ENCODE results near the gene NPBWR2.
"Not testable (repeated sequence)": the region's sequence is repeated elsewhere in the genome, so short reads cannot be mapped to it uniquely, and the experiment has no call there.

Gene NPBWR2

GRCh38 chr20:64095455-64095854 is 11.9 kb downstream of the NPBWR2 start:
- Mint-ChIP-seq H3K4me3 (no peak overlapping the region), H3K4me1 (peaks cover 7% of the 10 kb centered on the region), H3K27me3 (no peaks in the 10 kb centered on the region), H3K9me3 (peaks cover 6% of the 10 kb centered on the region), H3K27ac (no peak overlapping the region), H3K36me3 (ENCODE audit: low read depth) (peaks cover 2% of the 10 kb centered on the region)
- no peak for DNase-seq
- no peak for ATAC-seq

- peaks cover 6% of the 10 kb centered on the region for H3K9me3 Mint-ChIP-seq
- H3K27ac Mint-ChIP-seq = no peak overlapping the region
- no peaks in the 10 kb centered on the region for H3K4me1 Mint-ChIP-seq
- H3K27me3 Mint-ChIP-seq = no peaks in the 10 kb centered on the region
- peaks cover 2% of the 10 kb centered on the region for H3K36me3 Mint-ChIP-seq (ENCODE audit: low read depth)
- no peak overlapping the region for H3K4me3 Mint-ChIP-seq
- no peak for ATAC-seq
- no peak for DNase-seq
Measured at GRCh38 chr20:64093013-64093503, 14.3 kb downstream of the NPBWR2 start.

- no peak for ATAC-seq
- Mint-ChIP-seq H3K36me3 (ENCODE audit: low read depth) (peaks cover 2% of the 10 kb centered on the region), H3K9me3 (peaks cover 6% of the 10 kb centered on the region), H3K27ac (no peak overlapping the region), H3K4me3 (no peak overlapping the region), H3K27me3 (no peaks in the 10 kb centered on the region), H3K4me1 (no peaks in the 10 kb centered on the region)
- no peak for DNase-seq
Measured at GRCh38 chr20:64092258-64093012, 14.9 kb downstream of the NPBWR2 start.

GRCh38 chr20:64091770-64092169 is 15.6 kb downstream of the NPBWR2 start:
- no peaks in the 10 kb centered on the region for H3K4me1 Mint-ChIP-seq
- ATAC-seq (no peak), DNase-seq (no peak)
- no peak overlapping the region for H3K4me3 Mint-ChIP-seq
- peaks cover under 1% of the 10 kb centered on the region for H3K36me3 Mint-ChIP-seq (ENCODE audit: low read depth)
- no peaks in the 10 kb centered on the region for H3K27me3 Mint-ChIP-seq
- H3K9me3 Mint-ChIP-seq = peaks cover 4% of the 10 kb centered on the region
- H3K27ac Mint-ChIP-seq = no peak overlapping the region

GRCh38 chr20:64091340-64091739 is 16.0 kb downstream of the NPBWR2 start:
- ATAC-seq (no peak), DNase-seq (no peak)
- Mint-ChIP-seq H3K36me3 (ENCODE audit: low read depth) (no peaks in the 10 kb centered on the region), H3K4me3 (no peak overlapping the region), H3K4me1 (no peaks in the 10 kb centered on the region), H3K27me3 (no peaks in the 10 kb centered on the region), H3K9me3 (no peaks in the 10 kb centered on the region), H3K27ac (no peak overlapping the region)

DNA sequence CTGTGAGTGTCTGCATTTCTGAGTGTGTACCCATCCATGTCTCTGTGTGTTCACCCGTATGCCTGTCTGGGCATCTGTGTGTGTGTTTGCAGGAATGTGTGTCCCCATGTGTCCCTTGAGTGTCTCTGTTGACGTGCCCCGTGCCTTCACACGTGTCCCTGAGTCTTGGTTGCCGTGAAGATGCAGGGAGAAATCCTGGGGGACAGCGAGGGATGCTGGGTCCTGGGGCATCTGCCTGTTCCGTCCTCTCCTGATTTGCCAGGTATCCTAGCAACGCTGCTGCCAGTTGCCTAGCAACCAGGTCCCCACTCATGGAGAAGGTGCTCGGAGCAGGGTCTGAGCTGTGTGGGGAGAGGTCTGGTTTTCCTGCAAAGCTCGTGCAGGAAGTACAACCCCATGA is 17.2 kb downstream of the NPBWR2 start:
- Mint-ChIP-seq H3K36me3 (ENCODE audit: low read depth) (no peaks in the 10 kb centered on the region), H3K9me3 (no peaks in the 10 kb centered on the region), H3K27me3 (peaks cover 5% of the 10 kb centered on the region), H3K4me3 (no peak overlapping the region), H3K27ac (no peak overlapping the region), H3K4me1 (no peaks in the 10 kb centered on the region)
- no peak for ATAC-seq
- DNase-seq = no peak

DNA sequence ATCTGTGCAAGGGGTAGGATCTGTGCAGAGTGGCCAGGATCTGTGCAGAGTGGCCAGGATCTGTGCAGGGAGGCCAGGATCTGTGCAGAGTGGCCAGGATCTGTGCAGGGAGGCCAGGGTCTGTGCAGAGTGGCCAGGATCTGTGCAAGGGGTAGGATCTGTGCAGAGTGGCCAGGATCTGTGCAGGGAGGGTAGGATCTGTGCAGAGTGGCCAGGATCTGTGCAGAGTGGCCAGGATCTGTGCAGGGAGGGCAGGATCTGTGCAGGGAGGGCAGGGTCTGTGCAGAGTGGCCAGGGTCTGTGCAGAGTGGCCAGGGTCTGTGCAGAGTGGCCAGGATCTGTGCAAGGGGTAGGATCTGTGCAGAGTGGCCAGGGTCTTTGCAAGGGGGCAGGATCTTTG is 18.8 kb downstream of the NPBWR2 start:
- DNase-seq; H3K9me3 Mint-ChIP-seq; ATAC-seq; H3K4me1 Mint-ChIP-seq; H3K4me3 Mint-ChIP-seq; H3K27ac Mint-ChIP-seq; H3K36me3 Mint-ChIP-seq (ENCODE audit: low read depth): not testable (repeated sequence)
- peaks cover 11% of the 10 kb centered on the region for H3K27me3 Mint-ChIP-seq

GRCh38 chr20:64087226-64087825 is 20.0 kb downstream of the NPBWR2 start:
- ATAC-seq; H3K27ac Mint-ChIP-seq; H3K36me3 Mint-ChIP-seq (ENCODE audit: low read depth); H3K4me3 Mint-ChIP-seq; DNase-seq; H3K9me3 Mint-ChIP-seq: not testable (repeated sequence)
- H3K4me1 Mint-ChIP-seq = peaks cover 12% of the 10 kb centered on the region
- peaks cover 11% of the 10 kb centered on the region for H3K27me3 Mint-ChIP-seq

DNA sequence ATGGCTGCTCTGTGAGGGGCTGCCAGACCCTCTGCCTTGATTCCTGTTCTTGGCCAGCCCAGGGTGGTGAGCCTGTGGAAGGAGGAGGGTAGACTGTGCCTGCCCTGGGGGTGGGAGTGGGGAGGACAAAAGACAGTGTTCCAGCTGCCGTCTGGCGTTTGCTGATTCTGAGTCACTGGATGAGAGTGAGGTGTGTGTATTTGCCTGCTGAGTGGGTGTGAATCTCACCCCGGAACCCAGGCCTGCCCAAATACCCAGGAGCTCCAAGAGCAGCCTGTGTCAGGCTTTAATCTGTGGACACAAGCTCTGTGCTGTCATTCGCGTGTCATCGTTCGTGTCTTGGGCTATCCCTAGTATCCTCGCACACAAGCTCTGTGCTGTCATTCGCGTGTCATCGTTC is 20.6 kb downstream of the NPBWR2 start:
- ATAC-seq = no peak
- Mint-ChIP-seq H3K4me3 (no peak overlapping the region), H3K27ac (no peak overlapping the region), H3K27me3 (peaks cover 16% of the 10 kb centered on the region), H3K9me3 (no peaks in the 10 kb centered on the region), H3K4me1 (peaks cover 15% of the 10 kb centered on the region), H3K36me3 (ENCODE audit: low read depth) (no peaks in the 10 kb centered on the region)
- no peak for DNase-seq

DNA sequence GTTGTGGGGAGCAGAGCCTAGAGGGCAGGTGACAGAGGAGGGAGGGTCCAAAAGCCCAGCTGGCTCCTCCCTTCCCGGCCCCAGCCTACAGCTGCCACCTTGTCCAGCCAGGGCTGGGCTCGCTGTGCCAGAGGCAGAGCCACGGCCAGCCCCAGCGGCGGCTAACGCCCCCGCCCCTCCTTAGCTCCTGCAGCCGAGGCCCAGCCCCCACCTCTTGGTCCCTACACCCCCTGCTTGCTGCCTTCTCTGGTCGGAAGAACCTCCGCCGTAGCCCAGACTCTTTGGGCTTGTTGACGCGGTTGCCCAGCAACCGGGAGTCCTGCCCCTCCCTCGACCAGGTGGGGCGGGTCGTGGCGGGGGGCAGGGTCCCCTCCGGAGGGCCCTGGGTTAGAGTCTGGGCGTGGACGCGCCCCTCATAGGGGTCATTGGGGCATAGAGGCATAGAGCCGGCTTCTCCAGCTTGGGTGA is 22.6 kb downstream of the NPBWR2 start:
- Mint-ChIP-seq H3K9me3 (no peaks in the 10 kb centered on the region), H3K4me1 (peaks cover 25% of the 10 kb centered on the region), H3K27ac (no peak overlapping the region), H3K36me3 (ENCODE audit: low read depth) (no peaks in the 10 kb centered on the region), H3K4me3 (peak overlapping the region; percentile 77), H3K27me3 (peaks cover 19% of the 10 kb centered on the region)
- ATAC-seq (no peak), DNase-seq (no peak)

DNA sequence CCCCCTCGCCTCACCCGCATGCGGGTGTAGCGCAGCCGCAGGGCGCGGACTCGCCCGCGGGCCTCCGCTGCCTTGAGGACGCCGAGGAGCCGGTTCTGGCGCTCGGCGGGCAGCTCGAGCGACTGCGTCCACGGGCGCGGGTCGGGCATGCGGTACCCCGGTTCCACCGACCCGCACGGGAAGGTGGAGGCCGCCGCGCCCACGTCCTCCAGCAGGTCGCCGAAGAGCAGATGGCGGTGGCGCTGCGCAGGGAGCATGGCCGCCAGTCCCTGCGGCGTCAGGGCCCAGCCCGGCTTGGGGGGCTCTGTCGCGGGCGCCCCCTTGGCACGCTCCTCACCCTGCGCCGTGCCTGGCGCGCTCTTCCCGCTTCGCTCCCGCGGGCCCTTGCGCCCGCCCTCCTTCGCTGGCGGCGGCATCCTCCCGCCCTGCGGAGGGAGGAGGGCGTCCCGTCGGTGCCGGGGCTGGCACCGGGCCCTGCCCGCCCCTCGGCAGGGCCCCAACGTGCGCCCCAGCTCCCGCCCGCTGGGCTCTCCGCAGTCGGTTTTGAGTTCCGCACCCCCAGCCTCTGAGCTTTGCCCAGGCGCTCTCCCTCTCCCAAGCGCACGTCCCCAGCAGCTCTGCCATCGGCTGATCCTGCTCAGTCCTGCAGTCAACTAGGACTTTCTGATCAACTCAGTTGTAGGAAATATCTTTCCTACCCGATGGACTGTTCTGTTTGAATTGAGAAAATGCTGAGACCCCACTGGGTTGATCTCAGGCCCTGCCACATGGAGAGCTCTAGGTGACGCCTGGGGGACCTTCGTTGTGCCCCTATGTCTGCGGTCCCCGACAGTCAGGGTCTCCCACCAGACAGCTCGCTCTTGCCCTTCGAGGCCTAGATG is 23.3 kb downstream of the NPBWR2 start, which contains the start of gene LKAAEAR1:
Gene LKAAEAR1, minus strand, starts transcription at position 595 of the 881 bp plus-strand sequence. Its CDS starts 179 bp downstream, at position 416.
- no peaks in the 10 kb centered on the region for H3K36me3 Mint-ChIP-seq (ENCODE audit: low read depth)

DNA sequence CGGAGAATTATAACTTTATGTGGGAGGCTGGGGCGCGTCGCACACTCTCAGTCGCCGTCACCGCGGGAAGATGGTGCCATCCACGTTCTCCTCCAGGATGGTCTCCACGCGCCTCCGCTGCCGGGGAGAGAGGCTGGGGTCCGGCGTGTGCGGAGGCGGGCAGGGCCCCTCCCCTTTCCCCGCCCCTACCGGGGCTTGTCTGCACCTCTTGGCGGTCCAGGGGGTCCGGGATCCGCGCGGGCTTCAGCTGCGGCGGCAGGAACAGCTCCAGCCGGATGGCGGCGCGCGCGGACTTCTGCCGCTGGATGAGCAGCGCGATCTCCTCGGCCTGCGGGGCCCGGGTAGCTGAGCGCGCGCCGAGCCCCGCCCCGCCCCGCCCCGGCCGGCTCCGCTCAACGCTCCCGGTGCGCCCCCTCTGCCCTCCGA is 24.0 kb downstream of the NPBWR2 start:
- Mint-ChIP-seq H3K4me1 (peaks cover 27% of the 10 kb centered on the region), H3K27ac (no peak overlapping the region), H3K9me3 (no peaks in the 10 kb centered on the region), H3K27me3 (peaks cover 19% of the 10 kb centered on the region), H3K4me3 (peak overlapping the region; percentile 68), H3K36me3 (ENCODE audit: low read depth) (no peaks in the 10 kb centered on the region)
- DNase-seq = peak; percentile 82
- ATAC-seq = peak; percentile 50

More for the DNA sequence above, 23.3 kb downstream of the NPBWR2 start, which contains the start of gene LKAAEAR1:
- Mint-ChIP-seq H3K9me3 (no peaks in the 10 kb centered on the region), H3K27ac (no peak within 1 kb of the TSS), H3K4me1 (peaks cover 26% of the 10 kb centered on the region), H3K4me3 (peak within 1 kb of the TSS; percentile 77), H3K27me3 (peaks cover 19% of the 10 kb centered on the region)
- ATAC-seq = no peak
- DNase-seq = no peak

DNA sequence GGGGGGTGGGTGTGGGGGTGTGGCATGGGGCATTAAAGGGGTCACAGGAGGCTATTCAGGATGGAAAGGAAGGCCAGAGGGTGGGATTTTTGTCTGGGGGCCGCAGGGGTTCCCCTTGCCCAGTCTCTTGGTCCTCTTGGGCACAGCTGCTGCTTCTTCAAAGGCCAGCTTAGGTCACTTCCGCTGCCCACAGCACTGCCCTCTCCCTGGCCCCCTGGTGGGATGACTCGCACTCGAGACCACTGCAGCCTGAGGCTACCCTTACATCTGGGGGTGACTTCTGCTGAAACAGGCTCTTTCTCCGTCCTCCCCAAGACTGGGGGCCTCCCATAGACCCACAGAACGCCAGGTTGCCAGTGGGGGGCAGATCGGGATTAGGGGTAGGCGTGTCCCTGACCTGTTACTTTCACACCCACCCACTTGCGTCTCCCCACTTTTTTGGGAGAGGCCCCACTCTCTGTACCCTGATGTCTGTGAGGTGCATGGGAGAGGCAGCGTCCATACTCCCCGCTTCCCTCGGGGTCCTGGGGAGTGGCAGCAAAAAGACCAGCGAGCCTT is 24.5 kb downstream of the NPBWR2 start:
- peaks cover 30% of the 10 kb centered on the region for H3K4me1 Mint-ChIP-seq
- H3K27ac Mint-ChIP-seq = no peak overlapping the region
- H3K27me3 Mint-ChIP-seq = peaks cover 19% of the 10 kb centered on the region
- ATAC-seq (no peak), DNase-seq (no peak)
- peak overlapping the region; percentile 68 for H3K4me3 Mint-ChIP-seq
- no peaks in the 10 kb centered on the region for H3K9me3 Mint-ChIP-seq
- no peaks in the 10 kb centered on the region for H3K36me3 Mint-ChIP-seq (ENCODE audit: low read depth)

DNA sequence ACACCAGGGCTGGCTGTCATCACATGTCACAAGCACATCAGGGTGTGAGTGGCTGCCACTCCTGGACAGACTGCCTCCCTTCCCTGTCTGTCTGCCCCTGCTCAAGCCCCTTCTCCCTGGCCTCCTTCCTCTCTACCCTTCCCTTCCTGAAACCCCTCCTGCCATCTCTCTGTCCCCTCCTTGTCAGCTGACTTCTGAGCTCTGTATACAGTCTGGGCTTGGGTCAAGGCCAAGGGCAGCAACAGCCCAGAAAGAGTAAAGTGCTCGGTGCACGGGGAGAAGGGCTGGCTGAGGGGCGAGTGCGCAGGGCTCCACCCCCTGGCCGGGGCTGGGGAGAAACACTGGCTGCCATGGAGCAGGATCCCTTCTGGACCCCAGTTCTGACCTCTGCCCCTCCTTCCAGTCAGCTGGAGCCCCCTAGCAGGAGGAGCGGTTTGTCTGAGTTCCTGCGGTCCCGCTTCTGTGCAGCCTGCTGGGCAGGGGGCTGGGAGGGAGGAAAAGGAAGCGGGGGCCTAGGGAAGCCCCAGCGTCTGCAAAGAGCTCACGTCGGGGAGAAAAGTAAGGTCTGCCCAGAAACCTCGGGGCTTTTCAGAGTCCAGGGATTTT is 25.1 kb downstream of the NPBWR2 start:
- Mint-ChIP-seq H3K27ac (no peak overlapping the region), H3K27me3 (peaks cover 19% of the 10 kb centered on the region), H3K36me3 (ENCODE audit: low read depth) (no peaks in the 10 kb centered on the region), H3K9me3 (no peaks in the 10 kb centered on the region), H3K4me1 (peaks cover 35% of the 10 kb centered on the region), H3K4me3 (no peak overlapping the region)
- no peak for DNase-seq
- no peak for ATAC-seq

All from activated naive CD8-positive, alpha-beta T cell treated with anti-CD3 and anti-CD28 coated beads, Interleukin-2, amount 50 U/mL, for 24 hours (primary cell).